Measurements from ENCODE around the gene HIVEP3.

HIVEP3 gene

DNA sequence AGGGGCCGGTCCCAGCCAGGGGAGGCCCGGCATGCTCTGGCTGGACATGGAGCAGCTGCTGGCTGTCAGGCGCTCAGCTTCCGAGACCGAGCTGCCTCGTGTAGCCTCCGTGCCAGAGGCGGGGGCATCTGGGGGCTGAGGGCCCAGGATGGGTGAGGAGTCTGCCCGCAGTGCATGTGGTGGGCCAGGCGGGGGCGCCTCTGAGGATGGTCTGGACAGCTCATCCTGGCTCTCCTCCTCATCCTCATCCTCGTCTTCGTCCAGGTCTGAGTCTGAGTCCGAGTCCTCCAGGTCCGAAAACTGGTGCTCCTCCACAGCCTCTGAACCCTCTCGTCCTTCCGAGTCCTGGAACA lies 405.4 kb downstream of the HIVEP3 start:
- DNase-seq (ENCODE audit: low read depth), result no peak

DNA sequence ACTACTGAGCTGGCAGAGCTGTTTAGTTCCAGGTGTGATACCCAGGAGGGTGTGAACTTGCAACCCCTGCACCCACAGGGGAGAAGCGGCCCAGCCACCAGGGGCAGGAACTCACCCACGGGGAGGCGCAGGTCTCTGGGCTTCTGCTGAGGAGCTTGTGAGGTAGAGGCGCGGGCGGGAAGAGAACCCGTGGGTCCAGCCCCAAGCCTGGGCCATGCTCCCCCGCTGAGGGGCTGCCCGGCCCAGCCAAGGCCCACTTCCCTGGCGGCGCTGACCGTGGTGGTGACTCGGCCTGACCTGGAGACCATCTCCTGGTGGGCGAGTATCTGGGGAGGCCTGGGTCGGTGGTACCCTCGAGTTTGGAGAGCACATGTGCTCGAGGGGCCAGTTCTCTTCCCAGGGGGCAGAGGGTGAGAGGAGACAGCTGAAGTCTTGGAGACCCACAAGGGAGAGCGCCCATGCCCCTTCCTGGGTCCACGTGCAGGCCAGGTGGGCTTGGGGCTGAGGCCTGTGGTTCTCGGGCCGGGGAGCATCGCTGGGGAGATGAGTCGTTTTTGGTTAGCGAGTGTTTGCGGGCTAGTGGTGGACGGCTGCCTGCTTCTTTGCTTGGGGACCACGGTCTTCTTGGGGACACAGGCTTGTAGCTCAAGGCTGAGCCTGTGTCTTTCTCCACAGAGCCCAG lies 405.9 kb downstream of the HIVEP3 start:
- no peak for DNase-seq (ENCODE audit: low read depth)

DNA sequence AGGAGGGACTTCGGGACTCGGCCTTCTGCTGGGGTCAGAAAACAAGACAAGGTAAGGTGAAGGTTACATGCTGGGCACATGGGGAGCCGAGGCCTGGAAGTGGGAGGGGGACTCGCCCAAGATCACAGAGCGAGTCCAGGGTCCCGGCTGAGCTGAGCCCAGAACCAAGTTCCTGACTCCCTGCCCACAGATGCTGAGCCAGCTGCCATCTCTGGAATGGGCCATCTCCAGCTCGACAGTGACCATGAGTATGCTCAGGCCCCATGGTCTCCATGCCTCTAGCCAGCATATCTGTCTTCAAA lies 407.5 kb downstream of the HIVEP3 start:
- DNase-seq (ENCODE audit: low read depth), result no peak

DNA sequence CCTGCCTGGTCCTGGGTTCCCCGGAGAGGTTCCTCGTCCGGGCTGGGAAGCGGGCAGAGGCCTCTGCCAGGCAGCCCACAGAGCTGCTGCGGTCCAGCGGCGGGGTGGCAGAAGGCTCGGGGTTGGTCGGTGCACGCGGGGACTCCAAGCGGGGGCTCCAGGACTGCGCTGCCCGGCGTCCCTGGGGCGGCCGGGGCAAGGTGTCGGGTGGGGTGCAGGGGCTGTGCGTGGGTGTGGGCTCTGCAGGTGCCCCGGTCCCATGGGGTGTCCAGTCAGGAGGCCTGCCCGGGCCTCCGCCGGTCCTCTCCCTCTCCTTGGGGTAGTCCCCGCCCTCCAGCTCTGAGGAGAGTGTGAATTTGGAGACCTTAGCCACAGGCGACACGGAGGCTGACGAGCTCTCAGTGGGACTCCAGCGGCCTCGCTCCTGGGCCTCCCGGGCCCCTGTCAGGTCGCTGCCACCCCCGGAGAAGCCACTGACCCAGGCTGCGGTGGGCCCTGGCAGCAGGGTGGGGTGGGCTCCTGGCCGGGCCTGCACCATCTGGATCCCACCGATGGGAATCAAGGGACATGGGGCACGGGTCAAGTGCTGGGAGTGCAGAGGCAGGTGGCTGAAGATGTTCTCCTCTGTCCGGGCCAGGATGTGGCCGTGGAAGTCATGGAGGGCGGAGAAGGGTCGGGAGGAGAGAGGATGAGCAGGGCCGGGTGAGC lies 408.0 kb downstream of the HIVEP3 start:
- DNase-seq (ENCODE audit: low read depth), result no peak

DNA sequence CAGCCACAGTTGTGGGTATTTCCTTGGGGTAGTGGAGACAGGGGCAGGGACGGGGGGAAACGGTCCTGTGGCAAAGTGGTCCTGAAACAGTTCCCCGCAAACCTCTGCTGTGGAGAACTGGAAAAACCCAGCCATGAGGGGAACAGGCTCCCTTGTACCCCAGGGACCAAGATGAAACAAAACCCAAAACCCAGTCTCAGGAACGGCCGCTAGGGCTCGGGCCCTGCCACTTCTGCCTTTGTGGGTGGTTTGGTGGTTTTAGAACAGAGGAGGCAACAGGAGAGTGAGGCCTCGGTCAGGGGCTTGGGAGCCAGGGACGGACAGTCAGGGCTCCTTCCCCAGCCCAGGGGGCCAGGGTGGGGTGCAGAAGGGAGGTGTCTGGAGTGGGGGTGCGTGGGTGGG lies 409.5 kb downstream of the HIVEP3 start:
- no peak for DNase-seq (ENCODE audit: low read depth)

DNA sequence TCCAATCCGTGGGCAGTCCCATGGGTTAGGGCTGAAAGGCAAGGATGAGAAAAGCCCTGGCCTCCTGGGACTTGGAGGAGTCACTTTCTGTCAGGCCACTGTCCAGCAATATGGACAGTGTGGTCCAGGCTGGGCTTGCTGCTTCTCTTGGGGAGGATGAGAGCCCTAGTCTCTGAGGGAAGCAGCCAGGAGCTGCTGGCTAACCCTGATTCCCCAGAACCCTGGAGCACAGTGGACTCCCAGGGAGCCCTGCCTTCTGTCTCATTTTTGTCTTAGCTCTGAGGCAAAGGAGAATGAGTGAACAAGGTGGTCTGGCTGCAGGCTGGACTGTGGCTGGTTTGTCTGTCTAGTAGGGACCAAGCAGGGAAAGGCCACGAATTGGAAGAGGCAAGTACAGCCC lies 410.4 kb downstream of the HIVEP3 start:
- DNase-seq (ENCODE audit: low read depth), result no peak

DNA sequence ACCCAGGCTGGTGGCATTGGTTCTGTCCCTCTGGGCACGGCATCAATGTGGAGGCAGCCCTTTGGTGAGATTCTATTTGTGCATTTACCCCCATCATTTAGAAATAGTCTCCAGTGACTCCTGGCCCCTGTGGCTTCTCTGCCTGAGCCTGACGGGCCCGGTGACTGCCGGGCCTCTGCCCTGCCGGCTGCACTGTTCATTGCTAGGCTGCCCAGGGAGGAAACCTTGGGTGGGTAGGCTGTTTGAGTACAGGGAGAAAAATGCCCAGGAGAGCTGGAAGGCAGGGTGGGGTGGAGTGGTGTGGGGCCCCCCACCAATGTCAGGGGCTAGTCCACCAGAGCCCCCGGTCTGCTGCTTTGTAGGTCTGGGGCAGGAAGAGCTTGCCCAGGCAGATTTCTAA lies 410.9 kb downstream of the HIVEP3 start:
- no peak for DNase-seq (ENCODE audit: low read depth)

DNA sequence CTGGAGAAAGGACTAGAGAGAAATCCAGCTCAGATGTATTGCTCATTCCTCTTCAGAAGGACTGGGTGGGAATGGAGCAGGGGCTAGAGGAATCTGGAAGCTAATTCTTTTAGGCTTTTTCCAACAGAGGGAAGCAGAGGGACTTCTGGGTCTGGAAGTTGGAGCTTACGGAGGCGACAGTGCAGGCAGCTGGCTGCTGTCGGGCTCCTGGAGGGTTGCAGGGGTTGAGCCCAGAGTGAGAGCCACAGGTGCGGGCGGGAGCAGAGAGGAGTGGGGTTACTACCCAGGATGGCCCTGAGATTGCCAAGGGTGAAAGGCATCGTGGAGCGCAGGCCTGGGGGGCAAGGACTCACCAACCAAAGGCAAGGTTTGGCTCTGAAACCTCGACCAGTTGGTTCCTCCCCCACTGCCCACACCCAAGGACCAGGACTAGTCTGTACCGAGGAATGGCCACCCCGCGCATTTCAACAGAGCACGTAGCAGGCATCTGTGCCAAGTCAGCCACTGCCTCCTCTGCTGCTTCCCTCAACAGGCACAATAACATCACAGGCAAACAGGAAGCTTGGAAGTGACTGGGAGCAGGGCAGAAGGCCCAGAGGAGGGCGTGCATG lies 411.5 kb downstream of the HIVEP3 start:
- DNase-seq (ENCODE audit: low read depth), result no peak

DNA sequence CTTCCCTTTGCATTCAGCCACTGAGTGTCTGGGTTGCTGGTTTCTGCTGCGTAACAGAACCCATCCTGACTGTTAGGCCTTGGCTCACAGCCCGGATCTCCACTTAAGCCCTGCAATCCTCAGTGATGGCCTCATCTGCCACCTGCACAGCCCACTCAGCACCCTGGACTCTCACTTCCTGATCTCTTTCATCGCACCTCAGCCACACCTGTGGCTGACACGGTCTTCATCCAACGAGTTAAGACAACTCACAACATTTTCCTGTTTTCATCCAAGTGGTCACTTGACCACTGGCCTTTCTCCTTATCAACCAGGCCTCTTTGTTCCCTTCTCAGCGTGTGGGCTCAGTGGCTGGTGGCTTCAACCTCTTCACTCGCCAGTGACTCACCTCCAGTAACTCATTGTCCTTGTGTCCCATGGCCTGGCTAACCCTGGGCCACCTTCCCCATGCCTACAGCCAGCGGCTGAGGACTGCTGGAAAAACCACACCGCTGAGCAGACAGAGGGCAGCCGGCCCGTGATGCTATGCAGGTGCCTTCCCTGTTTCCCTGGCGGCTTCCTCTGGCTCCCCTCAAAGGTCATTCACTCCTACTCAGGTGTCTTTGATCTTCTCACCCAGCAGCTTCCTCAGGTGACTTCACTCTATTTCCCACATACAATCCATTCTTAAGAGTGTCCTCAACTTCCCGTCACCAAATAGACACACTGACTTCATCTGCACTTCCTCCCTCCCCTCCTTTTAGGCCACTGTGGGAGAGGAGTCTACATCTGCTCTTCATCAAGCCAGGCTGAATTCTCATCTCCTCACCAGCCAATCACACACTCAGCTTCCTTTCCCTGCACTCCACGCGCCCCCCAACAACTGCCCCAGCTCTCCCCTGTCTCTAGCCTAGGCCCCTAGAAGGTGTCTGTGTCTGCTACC lies 414.3 kb downstream of the HIVEP3 start:
- DNase-seq (ENCODE audit: low read depth), result no peak

DNA sequence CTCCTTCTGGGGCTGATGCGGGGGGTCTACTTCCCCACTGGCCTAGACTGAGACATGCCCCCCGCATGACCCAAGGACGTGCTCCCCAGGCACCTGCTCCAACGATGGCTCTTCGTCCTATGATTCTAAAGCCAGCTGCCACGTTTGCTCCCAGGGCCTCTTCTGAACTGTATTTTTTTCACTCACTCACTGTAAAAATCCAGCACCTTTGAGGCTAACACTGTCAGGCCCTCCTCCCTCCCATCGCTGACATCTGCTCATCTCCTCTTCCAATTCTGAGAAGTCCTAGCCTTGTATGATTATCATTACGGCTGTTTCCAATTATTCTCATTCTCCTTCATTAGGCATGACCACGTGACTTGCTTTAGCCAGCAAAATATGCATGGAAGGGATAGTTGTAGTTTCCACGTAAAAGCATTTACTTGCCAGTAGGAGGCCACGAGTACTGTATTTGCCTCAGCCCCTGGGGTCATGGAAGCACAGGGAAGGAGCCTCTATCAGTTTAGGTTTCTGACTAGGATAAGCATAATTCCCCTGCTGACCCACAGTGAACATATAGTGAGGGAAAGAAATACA lies 415.1 kb downstream of the HIVEP3 start:
- DNase-seq (ENCODE audit: low read depth), result no peak

DNA sequence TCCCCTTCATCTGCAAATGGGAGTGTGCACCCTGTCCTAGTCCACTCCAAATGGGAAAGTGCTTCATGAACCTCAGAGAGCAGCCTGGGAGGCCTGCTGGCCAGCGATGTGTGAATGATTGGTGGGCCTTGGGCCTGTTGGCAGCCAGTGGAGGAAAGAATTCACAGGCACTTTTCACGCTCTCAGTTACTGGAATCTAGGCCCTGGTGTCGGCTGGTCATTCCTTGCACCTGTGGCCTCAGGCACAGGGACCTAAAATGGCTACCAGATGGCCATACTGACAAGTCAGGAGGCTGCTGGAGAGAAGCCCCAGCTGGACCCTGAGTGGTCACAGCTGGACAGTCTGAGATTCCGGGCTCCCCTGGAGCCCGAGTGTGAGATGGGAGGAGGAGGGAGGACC lies 415.8 kb downstream of the HIVEP3 start:
- DNase-seq (ENCODE audit: low read depth), result no peak

DNA sequence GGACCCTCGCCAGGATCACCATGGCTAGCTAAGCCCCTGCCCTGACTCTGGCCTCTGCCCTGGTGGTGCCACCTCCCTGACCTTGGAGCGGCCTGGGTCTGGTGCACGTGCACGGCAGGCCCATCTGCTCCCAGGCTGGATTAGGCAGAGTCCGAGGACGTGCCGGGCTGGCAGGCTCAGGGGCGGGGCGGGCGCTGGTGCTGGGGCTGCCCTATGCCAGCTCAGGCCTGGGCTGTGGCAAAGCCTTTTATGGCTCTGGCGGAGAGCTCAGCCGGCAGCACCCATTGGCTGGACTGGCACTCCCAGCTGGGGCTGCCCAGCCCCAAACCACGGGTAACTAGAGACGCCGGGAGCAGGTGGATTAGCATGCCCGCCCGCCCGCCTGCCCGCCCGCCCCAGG lies 417.1 kb downstream of the HIVEP3 start:
- no peak for DNase-seq (ENCODE audit: low read depth)

DNA sequence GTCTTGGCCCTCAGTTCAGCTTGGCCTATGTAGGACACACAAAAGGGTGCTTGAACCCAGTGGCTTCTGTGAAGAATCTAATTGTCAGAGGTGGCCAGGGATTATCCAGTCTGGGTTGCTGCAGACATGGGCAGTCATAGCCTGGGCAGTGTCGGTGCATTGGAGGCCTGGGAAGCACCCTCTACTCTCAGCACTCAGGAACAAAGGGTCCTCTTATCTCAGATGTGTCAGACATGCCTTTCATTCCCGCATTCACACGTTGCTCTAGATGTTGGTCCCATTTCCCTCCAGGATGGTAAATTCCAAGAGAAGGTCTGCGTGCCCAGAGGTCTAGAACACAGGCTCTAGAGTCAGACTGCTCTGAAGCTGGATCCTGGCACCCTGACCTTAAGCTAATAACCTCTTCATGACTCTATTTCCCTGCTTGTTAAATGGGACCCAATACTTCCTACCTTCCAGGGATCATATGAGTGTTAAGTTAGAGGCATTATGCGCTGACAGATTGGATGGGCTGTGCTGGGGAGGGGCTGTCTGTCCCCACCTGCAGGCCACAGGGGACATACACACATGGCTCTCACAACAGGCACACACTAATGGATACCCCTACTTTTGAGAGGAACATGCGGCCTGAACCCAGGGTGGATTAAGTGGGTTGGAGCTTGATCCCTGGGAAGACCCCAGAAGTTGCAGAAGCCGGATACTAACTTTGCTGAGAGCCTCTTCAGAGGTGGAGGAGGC lies 417.8 kb downstream of the HIVEP3 start:
- no peak for DNase-seq (ENCODE audit: low read depth)

DNA sequence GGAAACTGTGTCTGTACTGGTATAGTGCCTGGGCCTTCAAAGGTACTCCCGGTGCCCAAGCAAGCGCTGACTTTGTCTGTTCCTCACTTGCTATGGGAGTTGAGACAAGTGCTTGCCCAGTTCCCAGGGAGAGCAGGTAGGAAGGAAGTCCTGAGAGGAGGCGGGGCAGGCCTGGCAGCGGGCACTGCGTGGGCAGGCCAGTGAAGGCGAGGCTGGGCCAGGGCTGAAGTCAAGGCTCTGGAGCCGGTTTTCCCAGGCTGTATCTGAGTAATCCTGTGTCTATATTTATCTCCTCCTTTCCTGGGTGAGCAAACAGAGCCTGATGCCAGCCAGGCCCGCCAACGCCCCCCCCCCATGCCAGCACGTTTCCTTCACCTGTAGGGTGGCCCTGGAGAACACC lies 418.3 kb downstream of the HIVEP3 start:
- DNase-seq (ENCODE audit: low read depth), result no peak

DNA sequence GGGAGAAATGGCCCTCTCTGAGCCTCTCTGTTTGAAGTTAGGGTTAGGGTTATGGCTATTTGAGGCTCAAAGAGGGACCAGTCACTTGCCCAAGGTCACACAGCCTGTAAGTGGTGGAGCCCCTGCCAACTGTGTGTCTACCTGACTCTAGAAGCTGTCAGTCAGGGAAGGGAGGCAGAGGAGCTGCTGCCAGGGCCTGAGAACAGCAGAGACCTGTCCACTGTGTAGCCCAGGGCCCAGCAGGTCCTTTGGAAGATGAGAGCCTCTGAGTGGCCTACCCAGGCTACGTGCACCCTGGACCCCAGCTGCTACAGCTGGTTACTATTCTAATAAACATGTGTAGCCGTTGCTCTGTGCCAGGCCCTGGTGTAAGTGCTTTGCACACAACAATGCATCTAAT lies 419.1 kb downstream of the HIVEP3 start:
- DNase-seq (ENCODE audit: low read depth), result no peak

DNA sequence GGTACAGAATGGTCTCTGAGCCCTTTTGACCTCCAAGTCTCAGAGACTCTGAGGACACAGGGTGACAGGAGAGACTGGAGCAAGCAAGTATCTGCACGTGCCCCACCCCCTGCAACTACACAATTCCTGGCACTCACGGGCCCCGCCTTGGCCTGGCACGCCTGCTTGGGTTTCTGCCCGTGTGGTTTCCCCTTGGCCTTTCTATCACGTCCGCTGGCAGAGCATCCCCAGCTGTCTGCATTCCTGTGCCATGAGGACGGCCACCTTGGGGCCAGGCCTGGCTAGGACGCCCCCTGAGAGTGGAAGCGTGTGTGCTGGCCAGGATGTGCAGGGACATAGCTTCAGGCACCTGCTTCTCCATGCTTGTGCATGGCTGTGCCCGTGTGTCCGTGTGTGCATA lies 419.9 kb downstream of the HIVEP3 start:
- DNase-seq (ENCODE audit: low read depth), result no peak

DNA sequence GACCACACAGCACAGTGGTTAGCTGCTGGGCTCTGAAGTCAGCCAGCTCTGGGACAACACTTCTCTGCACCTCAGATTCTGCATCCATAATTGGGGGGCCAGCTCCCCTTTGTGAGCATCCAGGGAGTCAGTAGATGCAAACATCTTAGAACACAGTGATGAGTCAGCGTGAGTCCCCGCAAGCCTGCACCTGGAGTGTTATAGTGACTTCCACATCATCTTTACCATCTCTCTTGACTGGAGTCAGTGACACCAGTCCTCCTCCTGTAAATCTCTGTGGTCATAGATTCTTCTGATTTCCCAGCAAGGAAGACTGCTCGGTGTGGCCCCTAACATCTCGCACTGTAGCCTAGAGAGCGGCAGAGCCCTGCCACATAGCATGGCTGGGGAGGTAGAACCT lies 420.3 kb downstream of the HIVEP3 start:
- DNase-seq (ENCODE audit: low read depth), result no peak

DNA sequence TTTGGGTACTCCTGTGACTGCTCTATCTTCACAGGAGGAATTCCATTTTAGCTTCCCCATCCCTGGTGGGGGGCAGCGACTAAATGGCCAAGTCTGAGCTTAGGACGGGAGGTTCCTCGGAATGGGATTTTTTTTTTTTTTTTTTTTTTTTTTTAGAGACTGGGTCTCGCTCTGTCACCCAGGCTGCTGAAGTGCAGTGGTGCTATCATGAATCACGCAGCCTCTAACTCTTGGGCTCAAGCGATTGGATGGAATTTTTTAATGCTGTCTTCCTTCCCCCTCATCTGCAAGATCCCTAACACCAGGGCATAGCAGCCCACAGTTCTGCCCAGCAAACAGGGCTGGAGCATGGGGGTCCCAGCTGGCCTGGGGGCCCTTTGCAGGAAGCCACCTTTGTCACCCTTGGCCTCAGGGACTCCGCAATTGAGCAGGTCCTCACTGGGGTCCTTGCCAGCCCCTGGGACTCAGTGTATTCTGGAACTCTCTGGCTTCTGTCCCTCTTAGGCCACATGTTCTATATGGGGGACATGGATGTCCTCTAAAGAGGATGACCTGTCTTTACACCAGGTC lies 421.2 kb downstream of the HIVEP3 start:
- no peak for DNase-seq (ENCODE audit: low read depth)

DNA sequence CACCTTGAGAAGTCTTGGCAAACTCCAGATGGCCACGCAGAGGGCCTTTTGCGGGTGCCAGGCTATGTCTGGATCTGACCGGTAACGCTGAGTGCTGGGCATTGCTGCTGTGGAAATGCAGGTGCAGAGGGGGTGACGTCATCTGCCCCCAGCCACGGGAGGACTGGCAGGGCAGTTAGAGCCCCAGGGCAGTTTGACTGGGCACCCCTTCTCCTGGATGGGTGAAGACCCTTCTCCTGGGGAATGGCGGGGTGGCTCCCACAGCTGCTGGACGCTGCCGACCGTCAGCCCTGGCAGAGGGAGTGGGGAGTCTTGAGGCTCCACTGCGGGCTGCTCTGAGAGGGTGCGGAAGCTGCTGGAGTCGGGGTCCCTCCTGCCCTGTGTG lies 421.7 kb downstream of the HIVEP3 start:
- DNase-seq (ENCODE audit: low read depth), result no peak

DNA sequence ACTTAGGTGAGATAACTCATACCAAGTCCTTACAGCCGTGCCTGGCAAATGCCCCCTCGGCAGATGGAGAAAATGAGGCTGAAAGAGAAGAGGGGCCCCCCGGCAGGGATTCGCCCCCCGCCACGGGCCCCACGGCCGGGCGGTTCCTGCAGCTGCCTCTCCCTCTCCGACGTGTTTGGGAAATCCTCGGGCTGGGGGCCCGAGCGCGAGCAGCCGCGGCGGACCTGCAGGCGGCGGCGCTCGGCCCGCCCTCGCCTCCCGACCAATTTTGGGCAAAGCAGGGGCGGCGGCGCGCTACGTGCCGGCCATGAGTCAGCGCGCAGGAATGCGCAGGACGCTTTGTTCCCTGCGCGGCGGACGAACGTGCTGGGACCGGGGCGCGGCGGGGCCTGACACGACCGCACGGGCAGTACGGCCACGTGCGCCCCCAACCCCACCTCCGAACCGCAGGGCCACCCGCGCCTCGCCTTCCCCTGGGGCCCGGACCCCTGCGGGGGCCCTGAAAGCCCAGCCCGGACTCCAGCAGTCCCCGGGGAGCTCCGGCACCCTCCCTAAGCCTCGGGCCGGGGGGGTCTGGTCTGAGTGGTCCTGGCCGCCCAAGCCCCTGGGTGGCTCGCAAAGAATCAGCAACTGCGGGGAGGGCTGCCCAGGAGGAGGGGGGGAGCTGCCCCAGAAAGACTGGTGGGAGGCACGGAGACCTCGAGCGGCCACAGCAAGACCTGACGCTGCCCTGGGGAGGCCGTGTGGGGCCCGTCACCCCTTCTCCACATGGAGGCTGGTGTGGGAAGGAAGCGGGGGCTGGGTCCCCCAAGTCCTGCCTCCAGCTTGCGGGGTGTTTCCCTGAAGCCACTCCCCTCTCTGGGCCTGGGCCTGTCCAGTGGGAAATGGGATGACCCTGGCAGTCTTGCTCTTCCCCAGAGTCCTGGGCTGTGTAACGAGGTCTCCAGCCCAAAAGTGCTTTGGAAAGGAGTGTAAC lies 422.4 kb downstream of the HIVEP3 start:
- DNase-seq (ENCODE audit: low read depth), result no peak

Measured in activated T-helper 9 cell treated with anti-CD3 and anti-CD28 coated beads, Interleukin-2, amount 50 U/mL, for 16 hours (primary cell).